B cell (primary cell): ENCODE data around the gene PRRG4.

ENCODE experiments used
- CTCF ChIP-seq: fragments of 200-600 bp; IDR thresholded peaks from one replicate; pipeline ENCODE4 v1.8.0; 2022; ENCODE audit warnings: antibody characterized with exemption, mild to moderate bottlenecking
- EZH2 ChIP-seq: IDR thresholded peaks from 2 replicates; pipeline ENCODE4 v1.6.1; 2012; ENCODE audit warnings: borderline replicate concordance, low read depth, mild to moderate bottlenecking, moderate library complexity, low read length; ENCODE audit not compliant: insufficient read depth, poor library complexity, severe bottlenecking

- TF ChIP-seq EZH2 (no peak), CTCF (no peak)
These were observed 33.3 kb upstream of the PRRG4 start for GRCh38 chr11:32796425-32796824.
